GM21360 (cell line): Measurements from ENCODE around the gene CDC25C.
A peak's percentile ranks its signal among the peaks of the same experiment; 100 is the strongest.
"Not testable (repeated sequence)": the region's sequence is repeated elsewhere in the genome, so short reads cannot be mapped to it uniquely, and the experiment has no call there.

Source experiments
- ATAC-seq: cut with Tn5 transposase; IDR thresholded peaks from one replicate; pipeline ENCODE4 v1.9.1; 2021; ENCODE audit warnings: mild to moderate bottlenecking, moderate library complexity; ENCODE audit not compliant: unreplicated experiment

CDC25C gene

GRCh38 chr5:138349852-138350562 lies 18.4 kb upstream of the CDC25C start:
- no peak for ATAC-seq

DNA sequence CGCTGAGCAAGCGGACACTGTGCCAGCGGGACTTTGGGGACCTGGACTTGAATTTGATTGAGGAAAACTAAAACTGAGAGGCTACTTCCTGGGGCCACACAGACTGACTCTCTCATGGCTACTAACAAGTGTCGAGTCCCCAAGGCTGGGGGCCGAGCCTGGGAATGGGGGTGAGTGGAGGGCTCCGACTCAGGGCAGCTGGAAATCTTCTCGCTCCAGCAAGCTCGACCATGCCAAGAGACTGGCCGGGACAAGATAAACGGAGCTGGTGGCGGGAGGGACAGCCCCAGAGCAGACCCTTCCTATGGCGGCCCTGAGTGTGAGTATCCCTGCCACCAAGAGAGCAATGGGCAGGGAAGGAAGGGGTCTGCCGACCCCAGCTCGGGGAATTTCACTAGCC lies 15.3 kb upstream of the CDC25C start:
- no peak for ATAC-seq

DNA sequence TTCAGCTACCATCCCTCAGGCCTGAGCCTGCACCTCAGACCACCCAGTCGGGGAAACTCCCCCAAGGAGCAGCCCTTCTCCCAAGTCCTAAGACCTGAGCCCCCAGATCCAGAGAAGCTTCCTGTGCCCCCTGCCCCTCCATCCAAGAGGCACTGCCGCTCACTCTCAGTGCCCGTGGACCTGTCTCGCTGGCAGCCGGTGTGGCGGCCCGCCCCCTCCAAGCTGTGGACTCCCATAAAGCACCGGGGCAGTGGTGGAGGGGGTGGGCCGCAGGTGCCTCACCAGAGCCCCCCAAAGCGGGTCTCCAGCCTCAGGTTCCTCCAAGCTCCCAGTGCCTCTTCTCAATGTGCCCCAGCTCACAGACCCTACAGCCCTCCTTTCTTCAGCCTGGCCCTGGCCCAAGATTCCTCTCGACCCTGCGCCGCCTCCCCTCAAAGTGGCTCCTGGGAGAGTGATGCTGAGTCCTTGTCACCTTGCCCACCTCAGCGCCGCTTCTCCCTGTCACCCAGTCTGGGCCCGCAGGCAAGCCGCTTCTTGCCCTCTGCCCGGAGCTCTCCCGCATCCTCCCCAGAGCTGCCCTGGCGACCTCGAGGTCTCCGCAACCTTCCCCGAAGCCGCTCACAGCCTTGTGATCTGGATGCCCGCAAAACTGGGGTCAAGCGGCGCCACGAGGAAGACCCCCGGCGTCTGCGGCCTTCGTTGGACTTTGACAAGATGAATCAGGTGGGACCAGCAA lies 13.5 kb upstream of the CDC25C start:
- ATAC-seq: no peak

- no peak for ATAC-seq
These were observed 8.4 kb upstream of the CDC25C start for GRCh38 chr5:138340008-138340407.

DNA sequence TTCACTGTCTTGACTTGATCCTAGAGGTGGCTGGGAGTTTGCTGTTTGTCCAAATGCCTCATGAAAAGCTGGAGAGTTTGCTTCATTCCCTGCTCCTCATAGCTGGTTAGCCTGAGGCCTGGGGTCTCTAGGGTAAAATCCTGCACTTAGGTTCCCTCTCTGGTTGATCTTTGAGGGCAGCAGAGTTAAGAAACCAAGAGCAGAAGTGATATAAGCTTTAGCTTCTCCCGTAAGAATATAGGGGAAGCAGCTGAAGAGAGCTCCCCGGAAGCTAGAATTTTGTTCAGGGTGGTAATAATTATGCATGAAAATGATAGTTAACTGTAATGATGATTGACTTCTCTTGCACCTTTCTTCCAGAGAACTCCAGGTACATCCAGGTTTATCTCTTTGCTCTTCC lies 7.9 kb upstream of the CDC25C start:
- no peak for ATAC-seq

GRCh38 chr5:138339091-138339456 lies 7.5 kb upstream of the CDC25C start:
- no peak for ATAC-seq

DNA sequence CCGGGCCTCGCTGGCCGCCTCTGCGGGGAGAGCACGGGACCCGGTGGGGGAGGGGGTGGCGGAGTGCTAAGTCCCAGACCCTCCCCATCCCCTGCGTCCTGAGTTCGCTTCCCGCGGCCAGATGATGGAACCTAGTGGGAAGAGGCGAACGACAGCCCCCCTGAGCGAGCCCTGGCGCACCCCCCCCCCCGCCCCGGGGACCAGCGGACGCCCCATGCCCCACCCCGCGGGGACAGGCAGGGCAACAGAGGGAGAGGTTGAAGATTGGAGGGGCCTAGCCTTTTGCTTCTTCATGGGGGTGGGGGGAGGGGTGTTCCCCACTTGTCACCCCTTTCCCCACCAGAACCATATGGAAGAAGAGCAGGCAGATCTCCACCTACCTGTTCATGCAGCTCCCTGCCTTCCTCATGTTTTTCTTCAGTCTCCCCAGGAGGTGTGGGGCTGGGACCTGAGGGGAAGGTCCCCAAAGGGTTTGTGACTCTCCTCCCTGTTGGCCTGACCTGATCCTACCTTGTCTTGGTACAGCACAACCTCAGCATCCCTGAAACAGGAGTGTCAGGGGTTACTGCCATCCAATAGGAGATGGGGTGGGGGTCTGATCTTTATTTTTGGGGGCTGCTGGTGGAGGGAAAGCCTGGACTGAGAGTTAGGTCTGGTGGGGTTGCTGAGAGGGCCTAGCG lies 6.9 kb upstream of the CDC25C start:
- peak; percentile 15 for ATAC-seq

DNA sequence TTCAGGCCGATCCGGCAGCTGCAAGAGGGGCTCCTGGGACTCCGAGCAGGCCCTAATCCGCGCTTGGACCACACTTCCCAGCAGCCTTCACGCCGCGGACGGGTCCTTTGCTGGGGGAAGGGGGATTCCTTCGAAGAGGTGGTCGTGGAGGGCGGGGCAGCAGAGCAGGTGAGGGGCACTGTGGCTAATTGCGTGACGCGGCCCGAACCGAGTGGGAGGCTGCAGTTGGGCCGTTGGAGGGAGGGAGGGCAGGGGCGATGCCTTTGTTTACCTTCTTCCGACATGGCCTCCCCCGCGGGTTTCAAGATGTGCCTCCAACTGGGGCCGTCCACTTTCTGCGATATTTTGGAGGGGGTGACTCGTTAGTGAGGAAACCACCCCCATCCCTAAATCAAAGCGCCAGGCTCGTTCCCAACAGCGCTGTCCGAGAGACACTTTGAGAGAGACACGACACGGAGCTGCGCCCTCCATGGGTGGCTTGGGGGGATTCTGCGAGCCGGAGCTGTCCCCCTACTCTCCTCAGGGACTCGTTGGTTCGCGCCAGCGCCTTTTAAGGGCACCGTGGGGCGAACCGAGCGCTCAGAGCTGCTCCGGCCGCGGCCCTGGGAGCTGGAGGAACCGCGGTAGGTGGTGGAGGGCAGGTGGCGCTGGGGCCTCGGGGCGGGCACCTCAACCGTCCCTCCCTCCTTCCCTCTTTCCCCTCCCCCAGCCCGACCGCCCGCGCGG lies 6.2 kb upstream of the CDC25C start, which contains the start of gene FAM53C:
FAM53C (plus strand) TSS at position 582 of the 726 bp plus-strand sequence. CDS start 3,070 bp downstream, outside the sequence.
- ATAC-seq: peak; percentile 77

- ATAC-seq: peak; percentile 11
These were observed 5.5 kb upstream of the CDC25C start for GRCh38 chr5:138336952-138337684.

- no peak for ATAC-seq
These were observed 3.4 kb upstream of the CDC25C start for GRCh38 chr5:138334867-138335447.

DNA sequence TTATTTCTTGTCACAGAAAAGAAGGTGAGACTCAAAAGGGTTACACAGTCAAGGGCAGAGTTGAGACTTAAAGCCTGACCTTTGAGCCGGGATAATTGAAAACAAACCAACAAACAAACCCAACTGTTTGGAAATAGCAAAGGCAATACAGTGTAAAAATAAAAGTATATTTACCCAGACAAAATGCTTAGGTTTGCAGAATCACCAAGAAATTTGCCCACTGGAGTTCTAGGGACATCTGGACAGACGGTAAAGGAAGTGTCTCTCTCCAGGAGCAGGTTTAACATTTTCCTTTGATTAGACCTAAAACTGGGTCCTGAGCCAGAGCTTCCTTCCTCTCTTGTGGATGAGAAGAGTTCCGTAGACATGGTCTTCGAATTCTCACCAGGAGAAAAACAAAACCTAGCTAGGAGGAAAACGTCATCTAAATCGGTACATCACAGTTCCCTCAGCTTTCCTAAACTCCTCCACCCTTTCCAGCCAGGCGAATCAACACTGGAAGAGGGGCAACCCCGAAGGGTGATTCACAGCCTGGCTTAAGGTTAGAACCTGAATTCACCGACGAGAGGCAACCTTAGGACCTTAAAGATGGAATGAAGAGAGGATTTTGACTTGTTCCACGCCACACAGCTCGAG lies 673 bp downstream of the CDC25C start:
- no peak for ATAC-seq

DNA sequence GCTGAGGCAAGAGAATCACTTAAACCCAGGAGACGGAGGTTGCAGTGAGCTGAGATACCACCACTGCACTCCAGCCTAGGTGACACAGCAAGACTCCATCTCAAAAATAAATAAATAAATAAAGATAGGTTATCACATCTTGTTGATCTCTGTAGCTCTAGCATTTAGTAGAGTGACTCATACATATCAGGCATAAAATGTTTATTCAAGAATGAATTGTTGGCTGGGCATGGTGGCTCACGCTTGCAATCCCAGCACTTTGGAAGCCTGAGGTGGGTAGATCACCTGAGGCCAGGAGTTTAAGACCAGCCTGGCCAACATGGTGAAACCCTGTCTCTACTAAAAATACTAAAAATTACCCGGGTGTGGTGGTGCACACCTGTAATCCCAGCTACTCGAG lies 13.4 kb downstream of the CDC25C start:
- ATAC-seq: not testable (repeated sequence)

DNA sequence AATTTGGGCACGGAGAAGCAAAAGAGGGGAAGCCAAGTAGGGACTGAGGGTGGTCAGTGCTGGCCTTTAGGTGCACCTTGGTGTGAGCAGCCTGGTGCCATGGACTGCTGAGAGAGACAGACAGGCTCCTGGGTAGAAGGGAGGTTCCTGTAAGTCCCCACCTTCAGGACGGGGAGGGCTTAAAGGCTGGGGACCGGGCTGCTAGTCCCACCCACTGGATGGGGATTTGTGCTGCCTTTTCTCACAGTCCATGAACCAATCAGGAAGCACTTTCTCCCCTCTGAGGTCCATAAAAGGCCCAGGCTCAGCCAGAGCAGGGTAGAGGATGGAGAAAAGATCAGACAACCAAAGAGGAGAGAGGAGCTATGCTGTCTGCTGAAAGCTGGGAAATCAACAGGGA lies 15.2 kb downstream of the CDC25C start:
- ATAC-seq: no peak

DNA sequence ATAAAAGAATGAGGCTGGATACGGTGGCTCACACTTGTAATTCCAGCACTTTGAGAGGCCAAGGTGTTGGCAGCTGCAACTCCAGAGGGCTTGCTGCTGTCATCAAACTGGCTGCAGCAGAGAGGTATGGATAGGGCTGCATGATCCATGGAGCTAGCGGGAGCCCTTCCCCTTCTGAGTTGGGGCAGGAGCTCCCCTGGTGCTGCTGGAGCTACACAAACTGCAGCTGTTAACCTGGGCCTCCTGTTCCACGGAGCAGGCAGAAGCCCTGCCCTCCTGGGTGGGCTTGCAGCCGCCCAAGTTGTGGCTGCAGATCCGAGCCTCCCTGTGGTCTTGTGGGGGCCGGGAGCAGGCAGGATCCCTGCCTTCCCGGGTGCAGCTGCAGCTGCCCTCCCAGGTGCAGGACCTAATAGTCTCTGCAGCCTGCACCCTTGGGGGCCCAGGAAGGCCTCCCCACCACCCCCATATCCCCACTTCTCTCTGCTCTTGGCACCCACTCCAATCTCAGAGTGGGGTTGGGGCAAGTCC lies 15.8 kb downstream of the CDC25C start:
- ATAC-seq: no peak

DNA sequence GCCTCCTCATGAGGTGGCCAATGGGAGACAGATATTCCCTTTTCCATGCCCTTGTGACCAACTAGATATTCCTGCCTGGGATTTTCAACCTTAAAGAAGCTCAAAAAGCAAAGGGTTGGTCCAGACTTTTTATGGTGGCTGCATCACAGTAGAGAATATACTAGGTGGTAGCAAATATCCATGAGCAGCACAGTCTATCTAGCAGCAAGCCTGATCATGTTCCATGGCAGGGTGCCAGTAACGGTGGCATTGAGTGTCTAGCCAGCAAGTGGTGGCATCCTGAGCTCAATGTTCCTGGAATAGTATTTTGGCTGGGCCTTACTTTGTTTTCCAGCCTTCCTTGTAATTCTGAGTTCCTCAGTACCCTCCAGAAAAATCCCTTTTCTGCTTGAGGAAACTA lies 25.8 kb downstream of the CDC25C start:
- no peak for ATAC-seq

GRCh38 chr5:138303372-138303771 lies 28.2 kb downstream of the CDC25C start:
- no peak for ATAC-seq

GRCh38 chr5:138289296-138289695 lies 42.3 kb downstream of the CDC25C start:
- ATAC-seq: no peak

DNA sequence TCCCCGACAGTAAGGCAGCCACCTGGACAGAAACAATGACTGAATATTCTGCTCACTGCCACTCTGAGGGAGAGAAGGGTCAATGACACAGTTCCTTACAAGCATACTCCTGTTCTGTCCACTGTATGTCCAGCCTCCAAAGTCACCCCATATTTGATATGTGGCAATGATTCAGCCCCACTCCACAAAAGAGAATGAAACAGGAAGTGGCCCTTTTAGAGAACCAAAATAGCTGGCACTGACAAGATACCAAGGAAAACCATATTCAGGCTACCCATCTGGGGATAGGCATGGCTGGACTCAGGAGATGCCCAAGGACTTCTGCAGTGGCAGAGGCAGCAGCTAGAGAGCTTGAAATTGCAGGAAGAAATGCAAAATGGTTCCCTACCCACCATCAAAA lies 44.4 kb downstream of the CDC25C start:
- no peak for ATAC-seq

DNA sequence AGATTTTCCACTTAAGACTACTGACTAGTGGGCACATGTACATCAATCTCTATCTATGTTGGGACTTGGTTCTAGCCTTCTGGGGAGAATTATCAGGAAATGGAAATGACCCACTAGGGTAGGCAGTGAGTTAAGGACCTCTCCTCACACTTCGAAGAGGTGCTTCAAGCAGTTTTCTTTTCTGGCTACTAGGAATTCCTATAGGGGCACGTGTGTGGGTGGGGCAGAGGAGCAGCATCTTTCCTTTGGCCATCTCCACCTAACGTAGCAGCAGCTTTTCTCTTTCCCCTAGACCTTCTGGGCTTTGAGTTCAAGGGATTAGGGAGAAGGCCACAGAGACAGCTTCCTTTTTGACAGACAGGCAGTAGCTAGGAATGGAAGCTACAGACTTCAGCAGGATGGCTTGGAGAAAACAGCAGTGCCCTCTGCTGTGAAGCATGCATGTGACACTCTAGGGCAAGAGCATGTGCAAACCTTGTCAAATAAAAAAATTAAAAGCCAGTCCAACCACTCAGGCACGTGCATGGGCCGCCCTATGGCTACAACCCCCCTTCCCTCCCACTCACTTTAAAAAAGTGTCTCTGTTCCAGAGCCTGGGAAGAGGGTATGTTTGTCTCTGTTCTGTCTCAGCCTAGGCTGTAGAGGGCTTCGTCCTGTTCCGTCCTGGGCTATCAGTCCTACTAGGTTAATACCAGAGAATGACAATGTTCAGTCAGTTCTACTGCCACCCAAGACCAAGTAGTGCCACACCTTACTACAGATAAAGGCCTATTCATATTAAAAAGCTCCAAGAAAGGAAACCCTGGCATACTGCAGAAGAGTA lies 48.5 kb downstream of the CDC25C start:
- ATAC-seq: no peak
